Suppressor macrophage (primary cell): ENCODE results near the gene DMKN.

Experiments used
- DNase-seq, 4 experiments: peaks; one replicate each; pipeline ENCODE4 v3.0.0-alpha.2; 2020 to 2022

Gene DMKN

DNA sequence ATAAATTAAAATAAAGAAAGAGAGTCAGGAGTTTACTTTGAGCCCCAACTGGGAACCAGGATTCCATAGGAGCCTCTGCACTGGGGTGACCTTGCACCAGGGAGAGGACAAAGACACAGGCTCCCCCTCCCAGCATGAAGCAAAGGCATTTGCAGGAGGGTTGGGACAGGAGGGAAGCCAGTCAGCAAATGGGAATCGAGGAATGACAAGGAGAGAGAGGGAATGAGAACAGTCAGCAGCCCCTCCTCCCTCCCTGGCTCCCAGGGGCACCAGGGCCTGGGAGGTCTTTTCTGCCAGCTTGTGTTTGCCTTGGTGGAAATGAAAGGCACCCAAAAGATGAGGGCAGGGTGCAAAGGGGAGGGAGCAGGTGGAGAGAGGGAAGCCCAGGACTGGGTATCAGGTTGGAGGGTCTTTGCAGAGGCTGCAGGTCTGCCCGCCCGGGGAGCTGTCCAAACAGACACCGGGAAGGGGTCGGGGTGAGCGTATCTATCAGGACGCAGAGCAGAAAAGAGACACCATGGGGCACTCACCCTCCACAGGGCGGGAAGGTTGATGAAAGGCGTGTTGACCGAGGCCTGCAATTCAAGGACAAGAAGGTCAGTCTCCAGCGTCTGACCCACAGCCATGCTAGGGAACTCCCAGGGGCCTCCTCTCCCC is 10.9 kb upstream of the DMKN start:
- DNase-seq = no peak

DNA sequence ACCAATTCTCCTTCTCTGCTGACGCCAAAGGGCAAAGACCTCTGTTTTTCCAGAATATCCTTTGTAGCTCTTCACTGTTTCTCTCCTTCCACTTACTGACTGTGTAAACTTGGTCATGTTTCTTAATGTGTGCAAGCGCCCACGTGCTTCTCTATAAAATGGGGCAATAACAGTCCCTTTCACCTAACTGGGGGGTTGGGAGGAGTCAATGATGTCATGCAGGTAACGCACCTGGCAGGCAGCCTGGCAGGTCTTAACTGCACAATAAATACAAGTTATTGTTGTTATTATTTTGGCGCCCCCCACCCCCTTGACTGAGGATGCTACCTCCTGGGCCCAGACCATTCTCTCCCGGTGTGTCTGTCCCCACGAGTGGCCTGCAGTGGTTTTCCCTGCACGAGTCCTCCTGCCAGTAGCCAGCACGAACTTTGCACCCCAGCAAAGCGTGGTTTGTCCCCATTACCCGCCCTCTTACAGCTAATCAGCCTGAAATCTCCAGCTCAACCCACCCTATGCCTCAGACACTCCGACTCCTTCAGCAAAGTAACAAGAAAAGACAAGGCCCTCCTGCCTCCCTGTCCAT is 9.4 kb upstream of the DMKN start:
- DNase-seq = no peak

GRCh38 chr19:35521124-35521743 is 7.8 kb upstream of the DMKN start:
- no peak for DNase-seq

GRCh38 chr19:35519291-35519690 is 5.8 kb upstream of the DMKN start:
- DNase-seq = no peak

- DNase-seq = no peak
These were observed 4.9 kb upstream of the DMKN start for GRCh38 chr19:35518313-35518712.

GRCh38 chr19:35517342-35517741 is 3.9 kb upstream of the DMKN start:
- no peak for DNase-seq

DNA sequence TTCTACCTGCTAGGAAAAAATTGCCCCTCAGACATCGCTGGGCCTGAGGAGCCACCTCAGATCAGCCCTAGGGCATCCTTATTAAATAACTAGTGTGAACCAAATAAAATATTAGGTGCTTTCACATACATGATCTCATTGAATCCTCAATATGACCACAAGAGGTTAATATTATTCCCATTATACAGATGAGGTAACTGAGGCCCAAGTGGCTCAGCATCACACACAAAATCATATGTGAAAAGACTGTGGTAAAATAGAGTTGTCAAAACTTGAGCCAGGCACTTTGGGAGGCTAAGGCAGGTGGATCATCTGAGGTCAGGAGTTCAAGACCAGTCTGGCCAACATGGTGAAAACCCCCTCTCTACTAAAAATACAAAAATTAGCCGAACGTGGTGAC is 2.9 kb upstream of the DMKN start:
- no peak for DNase-seq

DNA sequence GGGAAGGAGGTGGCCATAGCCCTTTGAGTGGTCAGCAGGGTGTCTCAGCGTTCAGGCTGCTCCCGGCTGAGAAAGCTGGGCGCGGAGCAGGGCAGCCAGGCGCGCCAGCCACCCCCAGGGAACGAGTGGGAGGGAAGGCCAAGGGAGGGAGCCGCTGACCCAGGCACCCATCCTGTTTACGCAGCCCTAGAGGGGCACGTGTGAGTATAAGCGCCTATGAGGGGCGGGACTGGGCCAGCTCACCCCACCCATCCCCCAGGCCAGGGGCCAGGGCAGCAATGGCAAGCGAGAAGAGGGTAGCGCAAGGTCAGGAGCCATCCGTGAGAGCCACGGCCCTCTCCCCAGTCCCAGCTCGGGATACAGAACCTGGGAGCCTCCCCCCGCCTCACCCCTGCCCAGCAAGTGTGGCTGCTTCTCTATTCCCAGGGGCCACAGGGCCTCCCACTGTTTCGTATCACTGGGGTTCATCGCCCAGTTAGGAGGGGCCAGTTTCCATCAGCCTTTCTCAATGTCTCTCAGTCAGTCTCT is 897 bp upstream of the DMKN start:
- no peak for DNase-seq

GRCh38 chr19:35512831-35513627 is 420 bp downstream of the DMKN start:
- DNase-seq = no peak

- DNase-seq = no peak
These were observed 2.1 kb downstream of the DMKN start for GRCh38 chr19:35511337-35511736.

DNA sequence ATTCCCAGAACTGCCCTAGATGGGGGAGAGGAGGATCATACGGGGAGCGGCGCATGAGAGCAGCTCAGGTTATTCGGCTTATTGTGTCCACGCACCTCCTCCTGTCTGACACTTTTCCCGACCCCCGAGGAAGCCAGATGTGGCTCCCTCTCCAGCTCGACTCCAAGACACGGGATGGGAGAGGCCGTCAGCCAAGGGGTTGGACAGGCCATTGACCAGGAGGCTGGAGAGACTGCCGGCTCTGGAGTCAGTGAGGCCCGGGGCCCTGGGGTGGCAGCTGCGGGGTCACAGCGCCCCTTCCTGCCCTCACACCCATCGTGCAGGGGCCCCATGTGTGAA is 2.9 kb downstream of the DMKN start:
- DNase-seq = no peak

DNA sequence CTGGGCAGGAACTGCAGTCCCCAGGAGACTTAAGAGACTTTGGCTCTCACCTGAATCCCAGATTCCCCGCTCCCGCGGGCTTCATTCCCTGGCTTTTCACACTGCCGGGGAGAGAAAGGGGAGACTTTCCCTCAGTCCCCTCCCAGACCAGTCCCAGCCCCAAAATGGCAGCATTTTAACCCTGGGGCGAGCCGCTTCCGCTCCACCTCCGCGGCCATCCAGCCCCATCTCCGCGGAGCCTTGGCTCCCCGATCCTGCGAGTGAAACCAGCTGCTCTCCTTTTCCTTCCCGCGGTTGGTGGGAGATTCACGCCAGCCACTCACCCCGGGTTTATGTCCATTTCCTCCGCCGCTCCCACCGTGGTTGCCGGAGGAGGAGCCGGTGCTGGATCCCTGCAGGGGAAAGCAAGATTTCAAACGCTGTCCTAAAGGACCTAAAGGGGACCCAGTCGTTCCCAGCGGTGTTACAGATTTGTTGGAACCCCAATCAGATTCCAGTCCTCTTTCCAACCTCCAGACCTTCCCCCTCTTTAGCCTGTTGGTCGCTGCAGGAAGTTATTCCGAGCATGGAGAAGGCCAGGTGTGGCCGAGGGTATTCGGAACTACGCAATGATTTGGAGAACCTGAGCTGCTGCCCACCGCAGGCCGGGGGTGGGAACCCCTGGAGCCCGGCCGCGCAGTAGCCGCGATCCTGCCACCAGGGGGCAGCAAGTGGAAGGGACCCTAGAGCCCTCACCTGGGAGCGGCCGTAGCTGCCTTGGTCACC is 3.4 kb downstream of the DMKN start:
- peak; percentile 52 to 84 (median 73) for DNase-seq

GRCh38 chr19:35509018-35509652 is 4.3 kb downstream of the DMKN start:
- DNase-seq = peak in 1 of 4 experiments; percentile 31

DNA sequence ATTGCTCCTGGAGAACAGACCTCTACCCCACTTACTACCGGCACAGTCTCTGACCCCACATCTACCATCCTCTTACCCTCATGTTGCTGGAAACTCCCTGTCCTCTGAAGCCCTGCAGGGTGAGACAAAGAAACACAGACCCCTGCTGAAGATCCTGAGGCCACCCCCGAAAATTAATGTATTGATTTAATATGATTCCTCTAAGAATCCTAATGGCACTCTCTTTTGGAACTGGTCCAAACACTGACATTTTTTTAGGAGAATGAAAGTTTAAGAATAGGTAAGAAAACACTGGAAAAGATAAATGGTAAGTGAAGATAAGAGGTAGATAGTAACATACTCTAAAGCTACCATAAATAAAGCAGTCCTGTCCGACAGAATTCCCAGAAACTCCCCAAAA is 5.3 kb downstream of the DMKN start:
- no peak for DNase-seq

DNA sequence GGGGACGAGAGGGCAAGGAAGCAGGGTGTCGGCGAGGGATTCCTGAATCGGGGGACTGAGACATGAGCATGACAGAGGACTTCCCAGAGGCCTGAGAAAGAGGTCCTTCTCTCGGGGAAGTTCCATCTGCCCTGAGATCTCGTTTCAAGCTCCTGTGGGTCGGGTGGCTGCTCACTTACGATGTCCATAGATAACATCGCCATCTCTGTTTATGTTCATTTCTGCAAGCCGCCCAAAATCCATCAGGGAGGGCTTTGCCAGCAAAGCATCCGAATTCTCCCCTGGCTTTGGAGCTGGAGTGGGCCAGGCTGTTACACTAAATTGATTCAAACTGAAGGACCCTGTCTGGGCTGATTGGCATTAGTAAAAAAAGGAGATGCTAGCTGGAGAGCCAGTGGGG is 5.9 kb downstream of the DMKN start:
- no peak for DNase-seq

DNA sequence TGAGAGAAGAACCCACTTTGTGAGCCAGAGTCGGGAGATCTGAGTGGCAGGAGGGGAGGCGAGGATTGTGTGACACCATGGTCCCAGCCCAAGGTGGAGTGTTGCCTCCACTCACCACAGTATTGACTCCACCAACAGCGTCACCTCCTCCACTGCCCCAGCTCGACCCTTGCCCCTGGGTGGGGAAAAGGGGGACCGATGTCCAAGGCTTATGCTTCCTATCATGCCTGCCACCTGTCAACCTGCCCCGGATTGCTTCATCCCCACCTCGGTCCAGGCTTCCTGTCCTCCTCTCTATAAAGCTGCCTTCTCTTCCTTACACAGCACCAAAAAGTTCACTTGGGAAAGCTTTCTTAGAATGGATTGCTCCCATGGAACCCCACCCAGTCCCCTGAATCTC is 7.4 kb downstream of the DMKN start:
- no peak for DNase-seq

- DNase-seq = no peak
These were observed 10.7 kb downstream of the DMKN start for GRCh38 chr19:35502751-35503150.

- DNase-seq = no peak
These were observed 11.8 kb downstream of the DMKN start for GRCh38 chr19:35501684-35502083.

- no peak for DNase-seq
These were observed 12.8 kb downstream of the DMKN start for GRCh38 chr19:35500611-35501010.

DNA sequence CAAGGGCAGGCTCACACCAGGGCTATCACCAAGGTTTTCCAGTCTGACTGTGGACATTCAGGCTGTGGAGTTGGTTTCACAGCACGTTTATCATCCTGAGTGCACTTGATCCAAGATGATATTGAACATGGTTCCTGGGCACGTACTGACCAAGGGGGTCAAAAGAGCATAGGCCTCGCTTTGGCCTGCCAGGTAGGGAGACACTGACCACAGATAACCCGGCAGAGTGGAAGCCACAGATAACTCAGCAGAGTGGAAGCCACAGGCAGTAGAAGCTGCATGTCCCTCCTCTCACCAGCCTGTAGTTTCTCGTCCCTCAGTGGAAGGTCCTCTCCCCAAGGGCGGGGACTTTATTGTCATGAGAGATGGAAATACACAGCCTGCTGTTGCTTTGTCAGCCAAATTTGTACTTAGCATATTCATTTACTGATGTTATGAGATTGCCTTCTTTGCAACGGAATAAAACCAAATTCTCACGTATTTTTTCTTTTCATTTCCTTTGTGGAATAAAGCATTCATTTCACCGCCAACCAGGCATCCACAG is 14.4 kb downstream of the DMKN start:
- DNase-seq = no peak

DNA sequence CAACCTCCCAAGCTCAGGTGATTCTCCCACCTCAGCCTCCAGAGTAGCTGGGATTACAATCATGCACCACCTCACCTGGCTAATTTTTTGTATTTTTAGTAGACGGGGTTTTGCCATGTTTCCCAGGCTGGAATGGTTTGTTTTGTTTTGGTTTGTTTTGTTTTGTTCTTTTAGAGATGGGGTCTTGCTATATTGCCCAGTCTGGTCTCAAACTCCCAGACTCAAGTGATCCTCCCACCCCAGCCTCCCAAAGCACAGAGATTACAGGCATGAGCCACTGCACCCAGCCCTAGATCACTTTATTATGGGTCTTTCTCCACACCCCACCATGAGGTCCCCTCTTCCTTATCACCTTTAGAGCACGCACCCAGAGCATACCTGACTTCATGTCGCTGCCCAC is 15.2 kb downstream of the DMKN start:
- DNase-seq = no peak

- no peak for DNase-seq
These were observed 16.0 kb downstream of the DMKN start for GRCh38 chr19:35497406-35497805.
